SK-N-DZ (cell line): Measurements from ENCODE around the gene FBXL19.

Experiments used
- DNase-seq: peaks from one replicate; pipeline ENCODE4 v3.0.0-alpha.2; 2015; ENCODE audit warnings: low spot score

The FBXL19 gene

GRCh38 chr16:30946671-30947540 lies 23.5 kb downstream of the FBXL19 start:
- no peak for DNase-seq

GRCh38 chr16:30947541-30947858 lies 24.1 kb downstream of the FBXL19 start:
- no peak for DNase-seq

- peak; percentile 97 for DNase-seq
Observed at GRCh38 chr16:30947859-30948666, 24.7 kb downstream of the FBXL19 start.

GRCh38 chr16:30948667-30949649 lies 25.6 kb downstream of the FBXL19 start, which contains the start of gene ORAI3:
ORAI3 (plus strand) TSS chr16:30949068; CDS start chr16:30949290, 222 bp downstream.
- DNase-seq: peak; percentile 46

GRCh38 chr16:30949650-30950515 lies 26.5 kb downstream of the FBXL19 start:
- DNase-seq: peak; percentile 92

- DNase-seq: no peak
Observed at GRCh38 chr16:30950516-30951065, 27.2 kb downstream of the FBXL19 start.

- DNase-seq: no peak
Observed at GRCh38 chr16:30951193-30951592, 27.8 kb downstream of the FBXL19 start.

- DNase-seq: no peak
Observed at GRCh38 chr16:30951750-30952149, 28.4 kb downstream of the FBXL19 start.

- DNase-seq: no peak
Observed at GRCh38 chr16:30953111-30953510, 29.7 kb downstream of the FBXL19 start.

- peak; percentile 93 for DNase-seq
Observed at GRCh38 chr16:30953511-30954124, 30.2 kb downstream of the FBXL19 start.

GRCh38 chr16:30954993-30955392 lies 31.6 kb downstream of the FBXL19 start:
- DNase-seq: no peak

- peak; percentile 85 for DNase-seq
Observed at GRCh38 chr16:30956601-30957455, 33.5 kb downstream of the FBXL19 start.

GRCh38 chr16:30957456-30958174 lies 34.2 kb downstream of the FBXL19 start, which contains the start of gene SETD1A:
SETD1A (plus strand) TSS chr16:30957754; CDS start chr16:30958732, 978 bp downstream.
- DNase-seq: peak; percentile 94

GRCh38 chr16:30958175-30959079 lies 35.1 kb downstream of the FBXL19 start:
- peak; percentile 67 for DNase-seq

GRCh38 chr16:30961384-30961783 lies 38.0 kb downstream of the FBXL19 start:
- no peak for DNase-seq

GRCh38 chr16:30963925-30964511 lies 40.6 kb downstream of the FBXL19 start:
- no peak for DNase-seq
